GM23248 (cell line): Measurements from ENCODE around the gene RPL35. TPM values are rescaled to one million over a fixed set of nuclear protein-coding genes. Genes with fewer than 3 reads are reported as not detected.

ENCODE experiments used
- DNase-seq: peaks from one replicate; pipeline ENCODE4 v3.0.0-alpha.2; 2015
- H2AFZ ChIP-seq: fragments of 200-600 bp; sonication (generic); 2 replicates; pipeline ENCODE4 v1.6.1; 2016; ENCODE audit warnings: antibody characterized with exemption
- H3F3A ChIP-seq: fragments of 200-600 bp; sonication (generic); 2 replicates; pipeline ENCODE4 v1.6.1; 2016; ENCODE audit warnings: mild to moderate bottlenecking, antibody characterized with exemption, mixed run types; ENCODE audit not compliant: insufficient read depth
- H3K27ac ChIP-seq: fragments of 200-600 bp; sonication (generic); 2 replicates; pipeline ENCODE4 v1.5.1; 2016; ENCODE audit warnings: mild to moderate bottlenecking
- H3K27me3 ChIP-seq: fragments of 200-600 bp; sonication (generic); replicated peaks from 2 replicates; pipeline ENCODE4 v1.6.1; 2016; ENCODE audit warnings: mild to moderate bottlenecking; ENCODE audit not compliant: insufficient read depth
- H3K36me3 ChIP-seq: fragments of 200-600 bp; sonication (generic); 2 replicates; pipeline ENCODE4 v1.6.1; 2016; ENCODE audit warnings: low read depth, mild to moderate bottlenecking
- H3K4me1 ChIP-seq: fragments of 200-600 bp; sonication (generic); 2 replicates; pipeline ENCODE4 v1.6.1; 2016; ENCODE audit warnings: mild to moderate bottlenecking; ENCODE audit not compliant: insufficient read depth
- H3K4me2 ChIP-seq: fragments of 200-600 bp; sonication (generic); one replicate; pipeline ENCODE4 v1.6.1; 2016; ENCODE audit warnings: mild to moderate bottlenecking; ENCODE audit not compliant: unreplicated experiment
- H3K4me3 ChIP-seq: fragments of 200-600 bp; sonication (generic); 2 replicates; pipeline ENCODE4 v1.5.1; 2016; ENCODE audit warnings: mild to moderate bottlenecking
- H3K79me2 ChIP-seq: fragments of 200-600 bp; sonication (generic); 2 replicates; pipeline ENCODE4 v1.6.1; 2016; ENCODE audit warnings: mild to moderate bottlenecking; ENCODE audit not compliant: insufficient read depth
- H3K9ac ChIP-seq: fragments of 200-600 bp; sonication (generic); 2 replicates; pipeline ENCODE4 v1.6.1; 2016; ENCODE audit warnings: mild to moderate bottlenecking
- H3K9me2 ChIP-seq: fragments of 200-600 bp; sonication (generic); 2 replicates; pipeline ENCODE4 v1.6.1; 2016; ENCODE audit warnings: mixed run types, mild to moderate bottlenecking, moderate library complexity; ENCODE audit not compliant: insufficient read depth
- H3K9me3 ChIP-seq: fragments of 200-600 bp; sonication (generic); one replicate; pipeline ENCODE4 v1.6.1; 2017; ENCODE audit warnings: low read depth
- H4K20me1 ChIP-seq: fragments of 200-600 bp; sonication (generic); 2 replicates; pipeline ENCODE4 v1.6.0; 2016; ENCODE audit not compliant: insufficient read depth
- EZH2 ChIP-seq: fragments of 200-600 bp; sonication (generic); IDR thresholded peaks from 2 replicates; pipeline ENCODE4 v1.6.1; 2018; ENCODE audit warnings: antibody characterized with exemption, mild to moderate bottlenecking; ENCODE audit not compliant: insufficient read depth, poor library complexity, severe bottlenecking
- EZH2phosphoT487 ChIP-seq: fragments of 200-600 bp; sonication (generic); IDR thresholded peaks from 2 replicates; pipeline ENCODE4 v1.6.1; 2018; ENCODE audit warnings: antibody characterized with exemption, moderate library complexity, mild to moderate bottlenecking, low read depth; ENCODE audit not compliant: insufficient read depth
- WGBS, 2 experiments: methylation state at CpG; one replicate each; pipeline ENCODE4 v1.1.6; 2015 to 2017; ENCODE audit warnings: low lambda C conversion rate in 2 of 2, low coverage in 1 of 2; ENCODE audit errors: missing lambda C conversion rate in 2 of 2; 5-methylcytosine and 5-hydroxymethylcytosine counted together
- in situ Hi-C: fragments of 300-500 bp; cut with MboI; formaldehyde crosslinking; loops from 2 replicates; pipeline ENCODE4 v1.15.0; 2020
- polyA plus RNA-seq: library from polyadenylated mRNA; unstranded; fragments of >200 nt; fragmentation: Nextera tagmentation; extraction: Ambion mirVana; gene quantifications from 2 replicates; pipeline ENCODE4 v1.2.1, GENCODE V29; 2016
- total RNA-seq: library from RNA; depleted of rRNA; stranded (reverse); fragments of >200 nt; shearing (Covaris generic); gene quantifications from 2 replicates; pipeline ENCODE4 v1.2.3, GENCODE V29; 2014

Gene RPL35
- total and polyA plus RNA-seq, 2 experiments from 2014 or later, result 1,193 to 1,199 TPM

GRCh38 chr9:124854161-124854560, 7.6 kb downstream of the RPL35 start:
- TF ChIP-seq EZH2phosphoT487 (no peak), EZH2 (no peak)
- no peak overlapping the region for H3K4me3 ChIP-seq
- in situ Hi-C loops, result loop anchor here (5.0 kb wide), 1 partner anchor 82 kb away; the partner anchor contains the start of gene NR6A1
- H3K27me3 ChIP-seq, result no peaks in the 10 kb centered on the region
- H4K20me1 ChIP-seq, result no peaks in the 10 kb centered on the region
- H3K36me3 ChIP-seq, result peaks cover 12% of the 10 kb centered on the region
- H3K27ac ChIP-seq, result no peak overlapping the region
- no peaks in the 10 kb centered on the region for H3K4me1 ChIP-seq
- H3K9me2 ChIP-seq, result no peaks in the 10 kb centered on the region
- no peaks in the 10 kb centered on the region for H3K9me3 ChIP-seq
- no peak overlapping the region for H3K9ac ChIP-seq
- peaks cover 25% of the 10 kb centered on the region for H3F3A ChIP-seq
- no peak overlapping the region for H3K4me2 ChIP-seq
- peaks cover 7% of the 10 kb centered on the region for H3K79me2 ChIP-seq
- 80 to 87% methylated on average over 8 of the region's 8 CpGs for WGBS, 2 experiments
- H2AFZ ChIP-seq, result no peak overlapping the region
- DNase-seq, result no peak

- Histone ChIP-seq H3K79me2 (0 out of 2 replicates have a peak, but pooled peaks cover 2% of the 10 kb centered on the region), H3K9me3 (no peaks in the 10 kb centered on the region), H3K27ac (no peak overlapping the region), H3F3A (peaks cover 20% of the 10 kb centered on the region), H3K4me3 (peak overlapping the region; percentile 69), H2AFZ (peak overlapping the region; percentile 74), H4K20me1 (no peaks in the 10 kb centered on the region), H3K27me3 (no peaks in the 10 kb centered on the region), H3K4me2 (peak overlapping the region; percentile 86), H3K36me3 (peaks cover 8% of the 10 kb centered on the region), H3K9me2 (no peaks in the 10 kb centered on the region), H3K4me1 (no peaks in the 10 kb centered on the region), H3K9ac (peak overlapping the region; percentile 50)
- no peak for DNase-seq
- in situ Hi-C loops, result loop anchor here (5.0 kb wide), 1 partner anchor 81 kb away; the partner anchor contains the start of gene NR6A1
- 57 to 61% methylated on average over 11 of the region's 11 CpGs for WGBS, 2 experiments
- TF ChIP-seq EZH2phosphoT487 (no peak), EZH2 (no peak)
Observed at GRCh38 chr9:124853605-124854143, 8.1 kb downstream of the RPL35 start.

GRCh38 chr9:124852829-124853531, 8.8 kb downstream of the RPL35 start, which contains the start of gene WDR38:
Gene WDR38 (plus strand): TSS chr9:124853460. CDS start chr9:124853532, 72 bp downstream.
- Histone ChIP-seq H3K36me3 (peaks cover under 1% of the 10 kb centered on the region; the same call in 1 of the 2 replicates), H3K79me2 (no peaks in the 10 kb centered on the region), H3K27me3 (no peaks in the 10 kb centered on the region), H3K4me3 (peak within 1 kb of the TSS; percentile 69), H3K9me2 (no peaks in the 10 kb centered on the region), H3K9me3 (no peaks in the 10 kb centered on the region), H3K27ac (no peak within 1 kb of the TSS), H3F3A (peaks cover 13% of the 10 kb centered on the region), H4K20me1 (no peaks in the 10 kb centered on the region), H3K4me2 (peak within 1 kb of the TSS; percentile 86), H3K4me1 (no peaks in the 10 kb centered on the region), H2AFZ (peak within 1 kb of the TSS; percentile 74), H3K9ac (peak within 1 kb of the TSS; percentile 50)
- DNase-seq, result peak; percentile 87
- in situ Hi-C loops, result loop anchor here (5.0 kb wide), 1 partner anchor 81 kb away; the partner anchor contains the start of gene NR6A1
- 2% methylated on average over 28 to 50 of the region's 51 CpGs for WGBS, 2 experiments
- TF ChIP-seq EZH2phosphoT487 (no peak), EZH2 (no peak)

GRCh38 chr9:124852121-124852828, 9.5 kb downstream of the RPL35 start:
- Histone ChIP-seq H3K79me2 (no peaks in the 10 kb centered on the region), H4K20me1 (no peaks in the 10 kb centered on the region), H3K27ac (no peak overlapping the region), H3K4me1 (no peaks in the 10 kb centered on the region), H2AFZ (0 out of 2 replicates have a peak overlapping the region, but pooled peaks have one; percentile 74), H3K27me3 (no peaks in the 10 kb centered on the region), H3K4me2 (peak overlapping the region; percentile 86), H3F3A (peaks cover 10% of the 10 kb centered on the region), H3K9ac (no peak overlapping the region), H3K9me2 (no peaks in the 10 kb centered on the region), H3K36me3 (no peaks in the 10 kb centered on the region), H3K9me3 (no peaks in the 10 kb centered on the region), H3K4me3 (no peak overlapping the region)
- no peak for TF ChIP-seq EZH2phosphoT487
- TF ChIP-seq EZH2, result no peak
- in situ Hi-C loops, result loop anchor here (5.0 kb wide), 1 partner anchor 80 kb away; the partner anchor contains the start of gene NR6A1
- 38 to 50% methylated on average over 13 of the region's 13 CpGs for WGBS, 2 experiments
- no peak for DNase-seq
